ENCODE data around the gene C1orf159.

C1orf159 gene

DNA sequence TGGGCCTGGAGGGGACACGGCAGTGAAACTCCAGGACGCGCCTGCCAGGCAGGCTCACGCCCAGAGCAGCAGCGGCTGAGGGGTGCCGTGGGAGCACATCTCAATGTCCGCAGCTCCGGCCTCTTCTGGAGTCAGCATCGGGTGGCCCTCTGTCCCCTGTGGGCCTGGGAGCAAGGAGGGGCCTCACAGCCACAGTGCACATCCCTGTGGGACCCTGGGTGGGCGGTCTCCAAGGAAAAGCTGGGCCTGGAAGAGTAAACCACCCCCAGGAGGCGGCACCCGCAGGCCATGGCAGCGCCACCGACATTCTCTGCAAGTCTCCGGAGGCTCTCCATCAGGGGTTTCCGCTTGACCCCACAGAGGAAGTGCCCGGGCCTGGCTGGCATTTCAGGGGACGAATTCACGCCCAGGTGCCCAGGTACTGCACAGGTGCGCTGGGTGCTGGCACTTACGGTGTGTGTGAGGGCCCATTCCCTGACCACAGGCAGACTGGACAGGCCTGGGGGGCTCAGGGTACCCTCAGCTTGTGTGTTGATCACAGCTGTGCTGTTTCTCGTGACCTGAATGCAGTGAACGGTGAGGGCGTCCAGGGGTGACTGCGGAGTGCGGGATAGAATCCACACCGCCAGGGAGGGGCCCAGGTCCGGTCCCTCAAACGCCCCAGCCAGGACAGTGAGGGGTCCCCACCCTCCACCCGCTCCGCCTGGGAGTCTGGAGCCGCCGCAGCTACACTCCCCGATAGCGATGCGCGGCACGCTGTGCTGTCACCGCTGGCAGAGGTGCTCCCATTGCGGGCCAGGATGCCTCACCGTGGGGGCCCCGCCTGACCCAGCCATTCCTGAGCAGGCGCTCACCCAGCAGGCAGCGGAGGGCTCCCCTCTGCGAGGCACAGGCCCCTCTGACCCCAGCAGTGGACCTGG is 25.2 kb downstream of the C1orf159 start:
- no peak for DNase-seq

DNA sequence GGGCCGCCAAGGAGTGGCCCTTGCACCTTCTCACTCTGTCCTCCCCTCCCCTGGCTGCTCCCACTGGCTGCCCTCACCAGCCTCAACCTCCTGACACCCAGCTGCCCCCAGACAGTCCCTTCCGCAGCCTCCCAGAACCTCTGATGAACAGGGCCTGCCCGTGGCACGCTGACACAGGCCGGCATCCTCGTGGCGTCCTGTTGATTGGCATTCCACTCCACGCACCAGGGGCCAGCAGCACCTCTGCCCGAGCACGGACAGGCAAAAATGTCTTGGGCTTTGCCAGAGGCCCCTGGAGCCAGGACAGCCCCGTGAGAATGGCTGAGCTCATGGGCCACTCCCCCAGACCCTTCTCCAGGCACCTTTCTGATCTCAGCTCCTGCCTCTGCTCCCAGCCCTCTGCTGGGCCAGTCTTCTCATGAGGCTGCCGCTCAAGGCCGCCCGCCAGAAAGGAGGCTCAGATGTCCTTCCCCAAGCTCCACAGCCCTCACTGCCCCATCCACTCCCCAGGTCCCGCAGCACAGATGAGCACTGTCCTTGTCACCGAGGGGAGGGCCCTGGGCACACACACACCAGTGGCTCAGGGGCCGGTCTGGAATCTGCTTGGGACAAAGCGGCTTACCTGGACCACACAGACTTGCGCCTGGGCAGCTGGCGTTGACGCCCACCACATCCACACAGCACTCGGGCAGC is 26.0 kb downstream of the C1orf159 start:
- DNase-seq: no peak

DNA sequence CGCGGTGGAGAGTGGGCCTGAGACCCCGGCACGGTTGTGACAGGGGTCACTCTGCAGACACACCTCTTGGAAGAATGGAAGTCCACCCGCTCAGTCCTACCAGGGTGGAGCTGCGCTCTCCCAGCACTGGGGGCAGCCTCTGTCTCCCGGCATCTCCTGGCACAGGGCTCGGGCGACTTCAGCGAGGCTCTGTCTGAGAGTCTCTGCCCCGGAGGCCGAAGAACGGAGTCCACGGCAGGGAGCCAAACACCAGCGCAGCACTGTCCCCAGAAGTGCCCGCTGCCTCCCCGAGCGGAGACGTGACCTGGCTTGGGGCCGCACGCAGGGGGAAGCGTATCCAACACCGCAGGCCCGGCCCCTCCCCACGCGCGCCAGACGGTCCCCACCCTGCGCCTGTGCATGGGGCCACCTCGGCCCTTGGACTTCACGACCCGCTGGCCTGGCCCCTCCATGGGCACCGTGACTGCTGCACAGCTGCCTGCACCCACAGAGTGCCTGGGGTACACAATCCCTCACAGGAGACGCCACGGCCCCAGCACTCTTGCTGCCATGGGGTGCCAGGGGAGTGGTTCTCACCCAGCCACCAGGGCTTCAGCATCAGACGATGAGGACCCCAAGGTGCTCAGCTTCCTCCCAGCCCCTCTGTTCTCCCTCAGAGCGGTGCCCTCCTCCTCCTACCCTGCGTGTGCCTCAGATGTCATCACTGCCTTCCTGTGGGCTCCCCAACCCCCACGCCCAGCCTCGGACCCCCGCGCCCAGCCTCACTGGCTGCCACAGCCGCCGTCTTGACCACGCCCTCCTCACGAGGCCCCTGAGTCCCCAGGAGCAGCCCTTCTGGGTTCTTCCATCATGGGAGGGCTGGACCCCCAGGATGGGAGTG is 26.8 kb downstream of the C1orf159 start:
- no peak for DNase-seq

DNA sequence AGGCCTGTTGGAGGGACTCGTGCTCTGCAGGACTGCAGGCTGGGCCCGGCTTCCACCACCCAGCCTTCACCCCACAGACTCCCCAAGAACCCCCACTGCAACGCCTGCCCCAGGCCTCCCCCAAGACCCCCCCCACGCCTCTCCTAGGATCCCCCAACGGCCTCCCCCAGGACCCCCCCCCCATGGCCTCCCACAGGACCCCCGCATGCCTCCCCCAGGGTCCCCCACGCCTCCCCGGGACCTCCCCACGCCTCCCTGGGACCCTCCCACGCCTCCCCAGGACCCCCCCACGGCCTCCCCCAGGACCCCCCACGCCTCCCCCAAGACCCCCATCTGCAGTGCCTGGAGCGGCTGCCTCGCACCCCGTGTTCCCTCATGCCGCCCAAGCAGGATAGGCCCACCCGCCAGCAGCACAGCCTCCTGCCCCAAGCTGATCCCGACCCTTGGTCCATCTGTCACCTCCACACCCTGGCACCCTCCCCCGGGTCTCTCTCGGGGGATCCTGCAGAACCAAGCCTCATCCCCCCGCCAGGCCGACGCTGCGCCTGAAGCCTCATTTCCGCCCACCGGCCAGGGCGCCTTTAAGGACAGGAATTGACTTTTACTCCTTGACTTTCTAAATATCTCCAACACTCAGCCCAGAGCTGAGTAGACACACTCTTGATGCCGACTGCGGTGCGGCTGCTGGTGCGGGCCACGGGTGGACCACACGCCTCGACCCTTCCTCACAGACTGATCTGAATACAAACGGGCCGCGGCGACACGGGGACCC is 27.7 kb downstream of the C1orf159 start:
- no peak for DNase-seq

GRCh38 chr1:1087351-1088028 is 28.4 kb downstream of the C1orf159 start:
- DNase-seq: no peak

DNA sequence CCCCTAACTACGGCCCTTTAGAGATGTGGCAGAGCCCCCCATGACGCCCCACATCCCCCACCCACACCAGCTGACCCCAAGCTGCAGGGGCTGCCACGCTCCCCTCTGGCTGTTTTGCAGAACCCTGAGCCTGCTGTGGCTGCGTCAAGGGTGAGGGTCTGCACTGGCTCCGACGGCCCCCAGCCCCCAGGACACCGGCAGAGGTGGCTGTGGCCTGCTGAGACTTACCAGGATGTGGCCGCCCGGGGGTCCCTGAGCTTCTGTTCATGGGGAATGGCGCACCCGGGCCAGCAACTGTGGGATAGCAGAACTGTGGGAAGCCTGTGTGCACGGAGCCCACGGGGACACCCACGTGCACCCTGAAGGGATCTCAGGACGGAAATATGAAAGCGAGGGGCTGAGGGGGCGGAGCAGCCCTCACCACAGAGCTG is 29.0 kb downstream of the C1orf159 start:
- DNase-seq: no peak

DNA sequence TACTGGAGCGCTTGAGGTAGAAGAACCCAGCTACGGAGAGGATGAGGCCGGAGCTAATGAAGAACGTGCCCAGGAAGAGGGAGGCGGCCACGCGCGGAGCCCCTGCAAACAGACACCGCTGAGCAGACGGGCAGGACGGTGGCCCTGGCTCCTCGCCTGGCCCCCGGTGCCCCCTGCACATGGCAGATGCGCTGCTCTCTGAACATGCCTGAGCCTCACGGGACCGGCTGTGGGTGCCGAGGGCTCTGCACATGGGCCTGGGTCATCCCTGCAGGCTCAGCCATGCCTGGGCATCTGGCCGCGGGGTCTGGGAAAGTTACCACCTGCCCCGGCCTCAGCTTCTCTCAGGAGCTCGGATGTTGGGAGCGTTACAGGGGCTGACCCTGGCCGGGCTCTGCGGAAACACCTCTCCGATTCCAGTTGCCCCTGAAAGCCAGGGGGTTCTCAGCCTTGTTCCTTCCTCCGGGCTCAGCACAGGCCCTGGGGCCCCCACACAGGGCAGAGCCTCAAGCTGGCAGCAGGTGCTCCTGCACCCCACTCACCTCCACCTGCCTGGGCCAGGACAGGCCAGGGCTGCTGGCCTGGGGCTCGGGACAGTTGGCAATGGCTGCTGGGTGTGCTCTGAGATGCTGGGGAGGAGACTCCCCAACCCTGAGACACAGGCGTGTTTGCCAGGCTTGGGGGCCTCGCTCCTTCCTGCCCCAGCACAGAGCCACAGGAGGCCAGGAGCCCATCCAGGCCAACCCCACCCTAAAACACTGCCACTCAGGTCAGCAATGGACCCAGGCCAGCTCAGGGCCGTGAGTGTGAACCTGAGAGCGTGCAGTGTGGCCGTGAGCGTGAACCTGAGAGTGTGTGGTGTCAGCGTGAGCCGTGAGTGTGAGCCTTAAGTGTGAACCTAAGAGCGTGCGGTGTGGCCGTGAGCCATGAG is 29.7 kb downstream of the C1orf159 start:
- no peak for DNase-seq

DNA sequence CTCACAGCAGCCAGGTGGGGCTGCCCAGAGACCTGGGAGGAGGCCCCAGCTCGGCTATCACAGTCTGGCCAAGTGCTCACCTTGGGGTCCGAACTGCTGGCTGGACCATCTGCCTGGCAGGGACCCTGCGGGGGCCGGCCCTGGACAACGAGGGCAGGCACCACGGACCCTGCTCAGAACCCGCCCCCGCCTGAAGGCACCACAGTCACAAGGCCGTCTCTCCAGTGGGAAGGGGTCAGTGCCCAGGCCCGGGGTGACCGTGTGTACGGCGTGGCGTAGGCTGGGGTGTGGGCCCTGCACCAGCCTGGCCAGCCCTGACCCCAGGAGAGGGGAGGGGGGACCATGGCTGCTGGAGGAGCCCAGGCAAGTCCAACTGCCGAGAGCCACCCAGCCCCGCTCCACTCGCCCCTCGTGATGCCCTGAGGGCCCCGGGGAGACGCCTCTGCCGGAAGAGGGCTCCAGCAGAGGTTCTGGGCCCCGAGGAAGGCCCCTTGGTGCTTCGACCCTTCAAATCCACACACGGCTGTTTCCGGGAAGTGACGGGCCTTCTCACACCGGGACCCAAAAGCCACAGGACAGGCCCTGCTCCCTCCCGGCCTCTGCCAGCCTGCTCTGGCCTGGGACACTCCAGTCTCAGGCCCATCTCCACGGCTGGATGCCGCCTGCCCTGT is 30.6 kb downstream of the C1orf159 start:
- DNase-seq: no peak

GRCh38 chr1:1084372-1085170 is 31.3 kb downstream of the C1orf159 start:
- DNase-seq: no peak

DNA sequence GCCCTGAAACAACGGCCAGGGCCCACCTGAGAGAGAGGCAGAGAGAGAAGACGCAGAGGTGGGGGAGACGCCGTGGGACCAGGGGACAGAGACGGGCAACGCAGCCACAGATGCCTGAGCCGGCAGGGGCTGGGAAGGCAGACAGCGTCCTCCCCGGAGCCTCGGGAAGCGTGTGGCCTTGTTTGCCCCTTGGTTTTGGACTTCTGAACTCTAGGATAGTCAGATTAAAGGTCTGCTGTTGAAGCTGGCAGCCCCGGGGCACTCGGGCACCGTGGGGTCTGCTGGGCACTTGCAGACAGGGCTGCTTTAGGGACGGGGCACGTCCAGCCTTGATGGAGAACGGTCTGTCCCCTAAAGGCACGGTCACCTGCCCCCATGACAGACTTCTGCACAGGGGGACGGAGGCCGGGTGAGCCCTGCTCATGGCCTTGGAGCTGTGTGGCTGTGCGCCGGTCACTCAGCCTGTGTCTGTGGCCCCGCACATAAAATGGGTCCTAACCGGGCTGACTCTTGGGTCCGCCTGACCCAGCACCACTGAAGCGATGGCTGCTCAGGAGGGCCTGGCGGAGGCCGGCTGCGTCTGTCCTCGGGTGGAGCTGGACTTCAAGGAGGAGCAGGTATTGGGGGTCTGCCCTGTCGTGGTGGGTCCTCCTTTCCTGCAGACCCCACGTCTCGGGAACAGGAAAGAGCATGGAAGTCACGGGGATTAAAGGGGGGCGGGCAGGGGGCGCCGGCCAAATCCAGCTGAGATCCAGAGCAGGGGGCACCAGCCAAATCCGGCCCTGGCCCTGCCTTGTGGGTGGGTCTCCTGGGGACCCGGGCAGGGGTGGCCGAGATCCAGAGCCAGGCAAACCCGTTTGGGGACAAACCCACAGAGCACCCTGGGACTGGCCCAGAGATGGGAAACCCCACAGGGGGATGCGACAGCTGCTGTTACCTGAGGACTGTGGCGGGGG is 32.2 kb downstream of the C1orf159 start:
- DNase-seq: no peak

DNA sequence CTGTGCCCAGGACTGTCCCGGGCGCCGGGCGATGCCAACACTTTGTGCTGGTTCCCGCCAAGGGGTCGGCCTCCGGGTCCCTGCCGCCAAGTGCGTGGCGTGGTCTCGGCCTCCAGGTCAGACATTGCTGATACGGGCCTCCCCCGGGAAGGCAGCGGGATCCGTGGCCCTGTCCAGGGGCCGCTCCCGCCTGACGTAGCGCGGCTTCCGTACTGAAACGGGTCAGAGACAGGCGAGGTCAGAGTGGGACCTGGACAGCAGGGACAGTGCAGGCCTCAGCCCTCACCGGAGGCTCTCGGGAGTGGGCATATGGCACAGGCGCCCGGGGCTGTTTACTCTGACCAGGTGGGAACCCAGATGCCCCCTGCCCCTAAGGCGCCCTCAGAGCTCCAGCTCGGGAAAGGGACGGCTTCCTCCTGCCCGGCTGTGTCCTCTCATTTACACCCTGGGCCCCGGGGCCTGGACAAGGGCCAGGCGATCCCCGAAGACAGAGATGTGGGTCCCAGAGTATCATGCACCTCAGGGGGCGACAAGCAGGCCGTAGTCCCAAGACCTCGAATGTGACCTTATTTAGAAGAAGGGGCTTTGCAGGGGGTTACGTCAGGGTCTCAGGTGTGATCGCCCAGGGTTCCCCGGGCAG is 33.0 kb downstream of the C1orf159 start:
- DNase-seq: no peak

GRCh38 chr1:1082239-1082775 is 33.6 kb downstream of the C1orf159 start:
- no peak for DNase-seq

DNA sequence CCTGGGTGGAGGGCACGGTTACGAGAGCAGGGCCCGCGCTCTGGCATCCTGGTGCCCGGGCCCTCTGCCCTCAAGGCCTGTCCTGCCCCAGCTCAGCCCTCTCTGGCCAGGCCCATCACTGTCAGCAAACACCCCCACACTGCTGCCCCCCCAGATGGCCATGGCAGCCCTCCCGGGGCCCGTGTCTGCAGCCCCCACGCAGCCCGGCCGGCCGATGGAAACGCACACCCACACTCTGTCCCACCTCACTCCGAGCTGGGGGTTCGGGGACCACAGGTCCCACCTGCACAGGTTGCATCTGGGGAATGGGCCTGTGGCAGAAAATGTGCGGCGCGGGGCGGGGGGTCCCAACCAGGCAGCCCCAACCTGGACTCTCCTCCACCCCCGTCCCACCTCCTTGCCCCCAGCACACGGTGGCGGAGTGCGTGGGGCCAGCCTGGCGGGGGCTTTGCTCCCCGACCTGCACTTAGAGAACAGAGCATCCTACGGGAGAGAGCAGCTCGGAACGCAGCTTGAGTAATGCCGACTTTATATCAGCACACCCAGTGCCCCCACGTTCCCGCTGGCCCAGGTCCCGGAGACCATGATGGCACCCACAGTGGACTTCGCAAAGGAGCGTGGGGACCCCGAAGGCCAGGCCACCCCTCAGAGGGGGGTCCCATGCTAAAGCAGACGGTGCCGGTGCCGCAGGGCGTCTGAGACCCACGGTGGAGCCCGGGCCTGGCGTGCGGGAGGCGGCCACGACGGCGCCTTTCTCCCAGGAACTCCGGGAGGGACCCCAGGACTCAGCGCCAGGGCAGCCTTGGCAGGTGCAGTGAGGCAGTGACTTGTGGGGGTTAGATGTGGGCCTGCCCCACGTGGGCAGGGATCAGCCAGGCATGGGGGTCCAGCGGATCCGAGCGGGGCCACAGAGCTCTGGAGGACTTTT is 34.3 kb downstream of the C1orf159 start:
- DNase-seq: no peak

- no peak for DNase-seq
Observed at GRCh38 chr1:1080951-1081310, 35.0 kb downstream of the C1orf159 start.

DNA sequence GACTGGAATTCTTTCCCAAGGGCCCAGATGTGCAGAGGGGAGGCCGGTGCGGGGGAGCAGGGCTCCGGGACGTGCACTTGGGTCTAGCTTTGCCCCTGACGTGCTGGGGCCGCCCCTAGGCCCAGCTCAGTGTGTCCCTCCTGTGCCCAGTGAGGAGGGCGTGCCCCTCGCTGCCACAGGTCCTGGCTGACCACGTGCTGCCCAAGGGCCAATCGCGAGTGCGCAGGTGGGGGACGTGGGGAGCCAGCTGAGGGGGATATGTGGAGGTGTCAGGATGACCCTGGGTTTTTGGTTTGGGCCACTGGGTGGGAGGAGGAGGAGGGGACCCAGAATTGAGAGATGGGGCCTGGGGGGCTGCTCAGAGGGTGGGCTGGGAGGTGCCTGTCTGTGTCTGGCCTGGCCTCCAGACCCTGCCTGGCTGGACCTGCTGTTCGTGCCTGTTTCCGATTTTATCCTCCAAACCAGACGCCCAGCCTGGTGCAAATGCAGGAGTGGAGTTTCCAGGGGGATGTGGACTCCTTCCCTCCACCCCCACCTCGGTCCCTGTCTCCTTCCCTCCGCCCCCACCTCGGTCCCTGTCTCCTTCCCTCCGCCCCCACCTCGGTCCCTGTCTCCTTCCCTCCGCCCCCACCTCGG is 35.6 kb downstream of the C1orf159 start:
- no peak for DNase-seq
